ENCODE data around the gene ING2.

Gene ING2

GRCh38 chr4:183499389-183499788 is 5.5 kb upstream of the ING2 start:
- DNase-seq (ENCODE audit: low spot score) = no peak

DNA sequence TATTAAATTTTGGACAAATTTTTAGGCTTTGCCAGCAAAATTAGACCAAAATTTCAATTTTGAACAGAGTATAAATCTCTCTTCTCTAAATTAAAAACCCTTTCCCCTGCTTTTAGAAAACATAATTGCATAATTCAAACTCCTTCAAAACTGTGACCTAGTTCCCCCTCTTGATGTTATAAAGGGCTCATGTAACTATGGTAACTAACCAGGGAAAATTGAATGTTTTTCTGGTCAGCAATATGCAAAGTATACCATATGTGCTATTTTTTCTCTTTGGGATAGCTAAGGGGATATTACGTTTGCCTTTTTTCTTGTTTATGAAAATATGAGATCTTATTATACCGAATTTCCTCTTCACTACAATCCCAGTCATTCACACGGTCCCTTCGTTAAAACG is 5.1 kb upstream of the ING2 start:
- DNase-seq (ENCODE audit: low spot score) = no peak

DNA sequence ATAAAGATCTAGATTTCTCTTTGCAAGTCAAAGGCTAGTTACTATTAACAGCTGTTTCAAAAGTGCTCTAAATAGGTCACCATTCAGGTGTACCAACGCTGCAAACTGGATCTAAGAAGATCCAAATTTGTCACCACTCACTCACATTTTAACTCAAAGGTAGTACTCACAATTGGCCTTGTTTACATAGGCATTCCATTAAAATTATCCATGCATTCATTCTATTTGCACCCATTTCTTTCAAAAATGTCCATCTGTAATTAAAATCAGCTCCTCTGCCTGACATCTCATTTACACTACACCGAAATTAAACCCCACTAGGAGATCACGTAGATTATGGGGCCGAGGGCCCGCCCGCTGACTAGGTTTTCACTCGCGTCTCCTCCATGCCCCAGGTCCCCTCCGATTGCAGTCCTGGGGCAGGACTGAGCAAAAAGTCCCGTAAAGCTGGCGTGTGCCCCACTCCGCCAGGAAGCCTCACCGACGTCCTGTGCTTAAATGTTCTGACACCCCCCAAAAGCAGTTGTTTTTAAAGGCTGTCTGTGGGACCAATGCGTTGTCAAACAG is 1.3 kb upstream of the ING2 start:
- no peak for DNase-seq (ENCODE audit: low spot score)

DNA sequence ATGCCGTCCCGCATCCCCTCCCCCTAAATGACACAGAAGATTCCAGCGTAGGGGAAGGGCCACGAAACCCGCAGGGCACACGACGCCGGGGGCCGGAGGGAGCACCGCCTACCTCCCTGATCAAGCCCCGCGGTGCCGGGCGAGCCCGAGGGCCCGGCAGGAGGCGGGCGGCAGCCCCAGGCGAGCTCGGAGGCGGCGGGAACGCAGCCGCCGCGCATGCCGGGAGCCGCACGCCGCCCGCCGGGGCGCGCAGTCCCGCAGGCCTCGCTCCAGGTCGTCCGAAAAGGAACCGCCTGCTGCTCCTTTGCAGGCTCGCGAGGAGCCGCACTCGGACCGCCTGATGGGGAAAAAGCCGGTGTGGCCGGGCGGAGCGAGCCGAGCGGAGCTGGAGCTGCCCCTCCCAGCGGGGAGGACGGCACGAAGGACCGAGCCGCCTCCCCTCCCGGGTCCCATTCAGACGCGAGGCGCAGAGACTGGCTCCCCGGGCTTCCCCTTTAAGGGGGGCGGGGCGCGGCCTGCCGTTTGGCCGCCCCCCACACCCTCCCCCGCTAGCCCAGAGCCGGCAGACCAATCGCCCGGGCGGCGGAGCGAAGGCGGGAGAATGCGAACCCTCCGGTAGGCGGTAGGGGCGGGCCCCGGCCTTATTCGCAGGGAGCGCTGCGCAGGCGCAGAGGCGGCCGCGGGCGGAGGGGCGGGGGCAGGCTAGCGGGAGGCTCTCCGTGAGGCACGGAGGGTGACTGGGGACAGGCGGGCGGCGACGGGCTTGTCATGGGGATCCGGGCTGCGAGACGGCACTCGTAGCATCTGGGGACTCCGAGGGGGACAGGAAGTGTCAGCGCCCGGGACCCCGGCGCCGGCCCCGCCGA is 561 bp upstream of the ING2 start:
- DNase-seq (ENCODE audit: low spot score) = peak; percentile 95

DNA sequence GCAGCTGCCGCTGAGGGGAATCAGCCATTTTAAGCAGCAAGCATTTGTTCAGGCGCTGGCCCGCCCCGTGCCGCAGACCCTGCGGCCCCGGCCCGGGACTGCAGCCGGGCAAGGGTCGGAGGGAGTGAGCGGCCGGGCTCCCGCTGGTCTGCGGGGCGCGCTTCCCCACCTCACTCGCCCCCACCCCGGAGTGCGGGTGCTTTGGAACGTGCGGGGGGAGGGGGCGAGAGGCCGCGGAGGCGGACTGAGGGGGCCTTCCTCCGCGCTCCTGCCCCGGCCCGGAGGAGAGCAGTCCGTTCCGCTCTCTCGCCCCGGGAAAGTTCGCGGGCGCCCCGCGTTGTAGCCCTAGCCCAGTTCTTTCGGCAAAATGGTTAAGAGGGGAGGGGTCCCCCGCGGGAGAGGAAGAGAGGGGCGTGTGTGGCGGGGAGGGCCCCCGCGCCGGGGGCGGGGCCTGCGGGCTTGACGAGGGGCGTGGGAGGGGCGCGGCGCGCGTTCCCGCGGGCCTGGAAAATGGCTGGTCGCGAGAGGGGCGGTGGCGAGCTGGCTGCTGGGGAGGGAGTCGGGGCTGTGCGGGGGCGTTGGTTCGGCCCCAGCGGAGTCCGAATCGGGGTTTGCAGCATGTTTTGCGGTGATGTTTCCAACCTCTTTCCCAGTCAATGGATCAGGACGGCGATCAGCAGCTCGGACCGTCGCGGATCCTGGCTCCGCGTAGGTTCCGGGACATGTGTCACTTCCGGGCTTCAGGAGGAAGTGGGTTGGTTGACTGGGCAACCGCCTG is 942 bp downstream of the ING2 start:
- DNase-seq (ENCODE audit: low spot score) = peak; percentile 83

DNA sequence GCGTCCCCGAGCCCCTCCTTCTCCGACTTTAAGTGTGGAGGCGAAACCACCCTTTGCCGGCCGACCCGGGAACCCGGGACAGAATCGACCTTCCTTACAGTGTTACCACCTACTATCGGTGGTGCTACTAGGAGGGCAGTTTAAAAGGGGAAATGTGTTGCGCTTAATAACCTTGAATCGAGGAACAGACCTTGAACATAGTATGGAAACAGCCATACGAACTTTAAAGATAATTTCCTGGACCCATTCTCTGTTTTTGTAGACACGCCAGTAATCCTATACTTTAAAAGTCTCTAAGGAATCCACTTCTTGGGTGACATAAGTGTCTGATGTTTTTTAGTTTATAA is 1.5 kb downstream of the ING2 start:
- DNase-seq (ENCODE audit: low spot score) = no peak

DNA sequence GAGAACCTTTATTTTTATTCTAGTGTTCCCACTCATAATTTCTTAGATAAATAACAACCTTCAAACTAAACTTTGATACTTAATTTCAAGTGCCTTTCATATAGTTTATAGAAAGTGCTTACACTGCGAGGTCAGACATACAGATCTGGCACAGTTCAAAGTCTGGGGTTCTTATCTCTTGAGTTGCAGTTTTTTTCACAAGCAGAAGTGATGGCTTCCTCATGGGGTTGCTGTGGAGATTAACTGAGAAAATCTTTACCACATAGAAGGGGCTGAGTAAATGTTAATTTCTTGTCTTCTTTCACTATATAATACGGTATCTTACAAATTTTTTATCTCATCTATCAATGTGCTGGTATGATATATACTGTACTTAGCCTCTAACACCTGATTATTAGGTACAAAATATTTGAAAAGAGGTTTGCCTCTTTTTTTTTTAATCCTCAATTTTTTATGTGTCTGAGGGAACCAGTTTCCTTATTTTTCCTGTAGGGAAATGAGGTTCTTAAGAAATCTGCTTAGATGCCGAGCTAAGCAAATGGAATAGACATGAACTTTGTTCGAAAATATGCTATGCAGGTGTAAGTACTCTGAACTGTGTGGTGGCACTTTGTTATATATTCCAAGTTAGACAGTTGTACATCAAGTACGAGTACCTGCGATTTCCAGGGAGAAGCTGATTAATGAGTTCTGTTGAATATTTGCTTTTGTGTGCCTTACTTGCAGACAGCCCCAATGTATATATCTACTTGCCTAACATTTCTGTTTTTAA is 3.3 kb downstream of the ING2 start:
- no peak for DNase-seq (ENCODE audit: low spot score)

DNA sequence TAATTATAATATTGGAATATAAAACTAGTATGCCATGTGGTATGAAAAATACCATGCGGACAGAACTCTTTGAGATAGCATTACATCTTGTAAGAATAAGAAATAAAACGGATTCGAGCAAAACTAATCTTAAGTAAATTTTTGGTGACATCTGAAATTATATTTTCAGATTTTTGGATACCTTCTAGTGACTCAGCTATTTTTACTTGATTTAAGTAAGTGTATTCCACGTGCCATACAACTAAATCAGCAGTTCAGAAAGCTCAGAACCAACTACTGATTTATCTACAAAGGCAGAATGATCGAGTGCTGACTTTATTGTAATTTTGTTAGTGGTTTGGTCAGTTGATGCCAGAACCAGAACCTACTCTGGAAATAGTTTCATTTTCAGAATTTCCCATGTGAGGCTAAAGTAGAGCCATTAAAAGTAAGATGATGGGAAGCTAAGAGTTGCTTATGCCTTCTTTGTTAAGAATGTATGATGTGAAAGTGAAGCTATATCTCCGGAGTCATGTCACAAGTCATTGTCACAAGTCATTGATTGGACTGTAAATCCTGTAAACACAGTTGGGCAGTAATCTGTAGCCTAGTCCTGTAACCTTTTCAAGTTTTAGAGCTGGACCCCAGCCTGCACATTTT is 4.0 kb downstream of the ING2 start:
- DNase-seq (ENCODE audit: low spot score) = no peak

DNA sequence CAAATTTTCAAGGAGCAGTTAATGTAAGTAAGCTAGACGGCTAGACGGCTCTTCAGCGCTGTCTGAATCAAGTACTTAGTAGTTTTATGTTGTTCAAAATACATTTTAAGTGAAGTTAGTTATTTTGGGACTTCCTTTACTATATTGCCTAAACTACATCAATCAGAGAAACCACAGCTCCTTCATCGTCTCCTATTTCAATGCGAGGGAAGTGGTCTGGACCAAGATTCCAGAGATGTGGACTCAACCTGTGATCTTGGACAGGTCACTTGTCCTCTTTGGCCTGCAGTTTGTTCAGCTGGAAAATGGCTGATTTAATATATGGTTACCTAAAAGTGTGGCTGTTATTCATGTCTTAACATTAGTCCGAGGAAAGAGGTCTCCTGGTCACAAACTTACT is 10.6 kb downstream of the ING2 start:
- no peak for DNase-seq (ENCODE audit: low spot score)

- no peak for DNase-seq (ENCODE audit: low spot score)
These were observed 12.3 kb downstream of the ING2 start for GRCh38 chr4:183517194-183517593.

GRCh38 chr4:183517781-183518180 is 12.9 kb downstream of the ING2 start:
- no peak for DNase-seq (ENCODE audit: low spot score)

GRCh38 chr4:183522821-183523220 is 18.0 kb downstream of the ING2 start:
- no peak for DNase-seq (ENCODE audit: low spot score)

- DNase-seq (ENCODE audit: low spot score) = no peak
These were observed 22.5 kb downstream of the ING2 start for GRCh38 chr4:183527326-183527725.

- DNase-seq (ENCODE audit: low spot score) = no peak
These were observed 28.0 kb downstream of the ING2 start for GRCh38 chr4:183532821-183533220.

- no peak for DNase-seq (ENCODE audit: low spot score)
These were observed 28.8 kb downstream of the ING2 start for GRCh38 chr4:183533698-183534097.

DNA sequence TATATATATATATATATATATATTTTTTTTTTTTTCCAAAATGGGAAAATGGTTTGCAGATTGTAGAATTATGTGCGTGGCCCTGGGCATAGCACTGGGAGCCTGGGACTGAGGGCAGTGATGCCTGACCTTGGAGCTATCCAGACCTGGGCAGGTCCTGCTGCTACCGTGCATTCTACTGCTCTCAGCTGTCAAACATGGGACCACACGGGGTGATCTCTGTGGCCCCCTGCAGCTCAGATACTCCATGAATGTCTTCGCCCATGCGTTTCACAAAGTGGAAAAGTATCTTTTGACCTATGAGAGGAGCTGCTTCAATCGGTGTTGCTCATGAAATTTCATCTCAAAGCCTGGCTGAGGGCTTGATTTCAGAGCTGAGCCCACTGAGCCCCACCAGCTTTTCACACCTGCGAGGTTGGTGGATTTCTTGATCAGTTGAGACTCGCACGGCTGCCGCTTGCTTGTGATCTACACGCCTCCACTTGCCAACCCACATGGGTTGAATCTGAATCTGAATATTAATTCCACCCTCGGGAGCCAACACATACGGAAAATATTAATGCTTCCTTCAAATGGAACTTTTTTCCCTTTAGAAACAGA is 35.7 kb downstream of the ING2 start:
- no peak for DNase-seq (ENCODE audit: low spot score)

DNA sequence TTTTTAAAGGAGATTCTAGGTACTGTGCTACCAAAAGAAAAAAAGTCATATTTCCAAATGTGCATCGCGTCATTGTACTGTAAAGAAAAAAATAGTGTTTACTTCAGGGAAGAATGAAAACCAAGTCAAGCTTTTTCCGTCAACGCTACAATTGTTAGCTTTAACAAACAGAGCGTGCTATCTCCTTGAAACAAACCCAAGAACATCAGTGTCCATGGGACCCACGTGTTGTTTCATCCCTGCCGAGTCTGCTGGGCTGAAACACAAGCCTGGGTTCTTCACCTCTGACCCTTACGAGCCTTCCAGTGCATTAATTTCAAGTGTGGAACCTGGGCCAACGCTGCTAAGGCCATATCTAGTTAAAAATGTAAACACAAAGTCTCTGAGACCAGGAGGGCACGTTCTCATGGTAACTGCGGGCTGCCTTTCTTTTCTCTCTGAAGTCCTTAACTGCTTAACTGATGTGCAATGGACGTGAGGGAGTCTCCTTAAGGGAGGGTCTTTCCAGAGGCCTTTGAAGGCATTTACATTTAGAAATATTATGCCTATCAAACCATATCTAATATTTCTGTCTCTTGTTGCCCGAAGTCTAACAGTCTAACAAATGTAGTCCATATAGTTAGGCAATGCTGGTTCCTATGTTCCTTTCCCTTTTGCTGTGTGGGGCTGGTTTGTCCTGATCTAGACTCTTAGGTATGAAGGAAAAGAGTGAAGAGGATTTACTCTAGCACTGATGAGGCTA is 36.3 kb downstream of the ING2 start:
- DNase-seq (ENCODE audit: low spot score) = no peak

DNA sequence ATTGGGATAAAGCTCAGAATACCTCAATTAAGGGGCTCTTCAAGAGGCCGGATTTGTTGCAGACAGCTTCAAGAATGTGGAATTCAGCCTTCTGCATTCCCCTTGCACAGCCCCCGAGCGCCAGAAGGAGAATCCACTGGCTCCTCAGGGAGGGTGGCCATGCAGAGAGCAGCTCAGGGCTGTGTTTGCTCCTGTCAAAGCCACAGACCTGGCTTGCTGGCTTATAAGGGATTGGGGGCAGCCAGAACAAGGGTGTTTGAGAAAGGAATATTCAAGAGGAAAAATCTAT is 36.8 kb downstream of the ING2 start:
- no peak for DNase-seq (ENCODE audit: low spot score)

DNA sequence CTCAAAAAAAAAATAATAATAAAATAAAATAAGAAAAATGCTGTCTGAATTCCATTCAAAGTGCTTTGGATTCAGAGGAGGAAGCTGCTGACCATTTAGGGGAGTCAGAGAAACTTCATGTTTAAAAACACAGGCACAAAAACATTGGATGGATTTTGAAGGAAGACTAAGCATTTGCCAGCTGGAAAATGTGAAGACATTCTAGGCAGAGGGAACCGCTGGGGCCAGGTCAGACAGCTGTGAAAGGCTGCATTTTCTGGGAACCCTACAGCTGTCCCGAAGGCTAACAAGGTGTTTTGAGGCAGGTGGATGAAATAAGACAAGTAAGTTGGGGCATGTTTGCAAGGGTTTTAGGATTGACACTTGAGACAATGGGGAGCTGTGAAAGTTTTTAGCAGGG is 38.6 kb downstream of the ING2 start:
- DNase-seq (ENCODE audit: low spot score) = no peak

- no peak for DNase-seq (ENCODE audit: low spot score)
These were observed 39.3 kb downstream of the ING2 start for GRCh38 chr4:183544109-183544508.

DNA sequence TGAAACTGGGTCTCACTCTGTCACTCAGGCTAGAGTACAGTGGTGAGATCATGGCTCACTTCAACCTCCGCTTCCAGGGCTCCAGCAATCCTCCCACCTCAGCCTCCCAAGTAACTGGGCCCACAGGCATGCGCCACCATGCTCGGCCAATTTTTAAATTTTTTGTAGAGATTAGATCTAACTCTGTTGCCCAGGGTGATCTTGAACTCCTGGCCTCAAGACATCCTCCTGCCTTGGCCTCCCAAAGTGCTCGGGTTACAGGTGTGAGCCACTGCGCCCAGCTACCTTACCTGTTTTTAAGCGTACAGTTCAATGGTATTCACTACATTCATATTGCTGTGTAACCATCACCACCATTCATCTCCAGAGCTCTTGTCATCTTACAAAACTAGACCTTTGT is 41.5 kb downstream of the ING2 start:
- no peak for DNase-seq (ENCODE audit: low spot score)
